RKO (cell line): ENCODE measurements around the gene MLF1.

Source experiments
- DNase-seq: peaks from one replicate; pipeline ENCODE4 v3.0.0-alpha.2; 2016; ENCODE audit warnings: low spot score

Gene MLF1

DNA sequence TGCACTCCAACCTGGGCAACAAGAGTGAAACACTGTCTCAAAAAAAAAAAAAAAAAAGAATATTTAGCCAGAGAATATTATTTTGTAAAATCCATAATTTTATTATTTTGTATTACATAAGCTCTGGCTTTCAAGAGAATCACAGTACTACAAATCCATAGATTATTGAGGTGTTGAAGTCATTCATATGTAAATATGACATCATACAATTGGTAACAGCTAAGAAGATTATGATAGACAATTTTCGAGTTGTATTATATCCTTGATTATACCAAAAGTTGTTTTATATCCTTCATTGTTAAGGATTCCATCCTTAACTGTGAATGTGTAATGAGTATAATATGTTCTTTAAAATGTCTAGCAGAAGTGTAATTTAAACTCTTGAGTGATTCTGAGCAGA, 3.7 kb downstream of the MLF1 start:
- no peak for DNase-seq

DNA sequence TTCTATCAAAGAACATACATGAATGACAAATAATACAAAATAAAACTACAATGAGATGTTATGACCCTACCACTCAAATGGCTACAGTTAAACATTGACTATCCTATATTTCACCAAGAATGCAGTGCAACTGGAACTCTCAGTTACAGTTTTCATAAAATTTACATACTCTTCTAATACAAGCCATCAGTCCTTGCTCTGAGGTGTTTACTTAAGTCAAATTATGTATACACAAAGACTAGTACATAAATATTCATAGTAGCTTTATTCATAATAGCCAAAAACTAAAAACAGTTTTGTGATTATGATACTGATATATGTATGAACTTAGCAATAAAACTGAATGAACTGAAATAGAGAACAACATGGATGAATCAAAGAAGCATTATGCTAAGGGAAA, 19.2 kb downstream of the MLF1 start:
- no peak for DNase-seq

DNA sequence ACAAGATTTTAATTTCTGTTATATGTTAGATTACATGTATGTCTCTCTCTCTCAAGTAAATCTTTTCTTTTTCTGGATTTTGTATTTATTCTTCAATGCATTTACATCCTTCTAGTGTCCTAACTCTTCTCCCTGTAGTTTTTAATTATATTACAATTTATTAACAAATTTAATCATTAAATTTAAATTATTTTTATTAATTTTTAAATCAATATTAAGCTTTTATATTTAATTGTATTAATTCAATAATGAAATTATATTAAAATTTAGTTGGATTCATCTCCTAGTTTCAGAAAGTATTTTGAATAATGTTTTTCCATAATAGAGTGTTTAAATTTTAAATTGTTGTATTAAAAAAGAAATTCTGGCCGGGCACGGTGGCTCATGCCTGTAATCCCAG, 29.8 kb downstream of the MLF1 start:
- DNase-seq, result no peak

DNA sequence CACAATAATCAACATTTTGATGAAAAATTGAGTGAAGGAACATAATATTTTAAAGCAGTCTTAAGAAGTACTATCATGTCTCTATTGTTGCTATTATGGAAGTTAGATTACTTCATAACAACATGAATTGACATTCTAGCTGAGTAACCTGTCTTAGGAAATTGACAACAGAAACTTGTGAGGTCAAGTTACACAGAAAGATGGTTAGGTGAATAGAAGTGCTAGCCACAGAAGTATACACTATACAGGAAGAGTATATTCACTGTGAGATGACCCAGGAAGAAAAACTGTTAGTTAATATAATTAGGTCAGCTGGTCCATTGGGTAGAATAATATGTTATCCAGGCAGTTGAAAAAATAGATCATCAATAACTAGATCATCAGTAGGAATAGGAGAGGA, 31.2 kb downstream of the MLF1 start:
- DNase-seq, result no peak

DNA sequence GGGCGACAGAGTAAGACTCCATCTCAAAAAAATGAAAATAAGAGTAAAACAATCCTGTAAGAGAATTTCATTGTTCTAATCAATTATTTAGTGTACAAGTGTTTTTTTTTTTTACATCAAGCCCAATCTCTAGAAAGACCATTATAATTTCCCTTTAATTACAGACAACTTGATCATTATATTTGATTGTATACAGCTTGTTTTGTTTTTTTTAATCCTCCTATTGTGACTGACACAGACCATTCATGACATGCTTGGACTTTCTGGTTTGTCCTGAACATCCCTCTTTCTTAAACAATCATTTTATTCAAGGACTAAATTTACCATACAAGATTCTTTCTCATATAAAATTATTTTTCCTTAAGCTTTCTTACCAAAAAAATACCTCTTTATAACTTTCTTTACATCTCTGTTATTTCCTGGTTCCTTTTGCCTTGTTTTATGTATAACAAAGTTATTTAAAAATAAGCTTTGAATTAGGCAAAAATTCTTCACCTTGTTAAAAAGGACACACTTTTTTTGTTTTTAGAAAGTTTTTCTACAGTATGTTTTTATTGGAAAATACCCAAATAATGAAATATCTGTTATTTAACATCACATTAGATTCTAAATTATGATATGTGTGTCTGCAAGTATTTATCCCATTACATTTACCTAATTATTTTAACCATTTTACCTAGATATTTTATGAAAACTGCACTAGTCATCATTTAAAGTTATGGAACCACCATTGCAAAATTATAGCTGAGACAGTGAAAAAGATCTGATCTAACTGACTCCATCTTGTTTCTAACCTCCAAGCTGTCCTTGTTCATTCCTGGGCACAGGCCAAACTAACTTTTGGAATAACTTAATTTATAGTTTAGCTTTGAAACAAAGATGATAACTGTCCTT, 47.2 kb downstream of the MLF1 start:
- no peak for DNase-seq

DNA sequence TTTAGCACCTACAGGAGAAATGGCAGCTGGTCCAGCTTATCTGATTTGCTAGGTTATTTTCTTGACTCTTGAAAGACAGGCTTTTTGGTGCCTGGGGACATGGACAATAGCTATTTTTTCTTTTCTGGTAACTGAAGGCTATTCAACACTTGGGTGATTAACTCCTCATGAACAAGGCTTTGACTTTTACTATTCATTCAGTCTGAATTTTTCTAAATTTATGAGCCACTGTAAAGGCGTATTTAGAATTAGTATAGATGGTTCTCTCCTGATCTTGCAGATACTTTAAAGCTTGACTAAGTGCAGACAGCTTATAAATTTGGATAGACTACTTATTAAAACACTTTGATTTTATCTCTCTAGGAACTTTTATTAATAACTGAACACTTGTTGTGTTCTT, 54.9 kb downstream of the MLF1 start:
- DNase-seq, result no peak

DNA sequence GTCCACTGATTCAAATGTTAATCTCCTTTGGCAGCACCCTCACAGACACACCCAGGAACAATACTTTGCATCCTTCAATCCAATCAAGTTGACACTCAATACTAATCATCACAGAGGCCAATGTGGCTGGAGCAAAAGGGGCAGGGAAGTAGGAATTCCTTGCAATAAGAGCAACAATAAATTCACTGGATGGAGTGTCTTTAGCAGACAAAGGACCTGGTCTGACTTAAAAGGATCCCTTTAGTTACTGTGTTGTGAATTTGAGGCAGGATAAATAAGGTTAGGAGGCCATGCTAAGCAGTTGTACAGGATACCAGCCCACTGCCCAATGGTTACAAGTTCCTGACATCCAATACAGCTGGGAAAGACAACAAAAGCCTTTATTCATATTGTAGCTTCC, 61.0 kb downstream of the MLF1 start:
- DNase-seq, result no peak

DNA sequence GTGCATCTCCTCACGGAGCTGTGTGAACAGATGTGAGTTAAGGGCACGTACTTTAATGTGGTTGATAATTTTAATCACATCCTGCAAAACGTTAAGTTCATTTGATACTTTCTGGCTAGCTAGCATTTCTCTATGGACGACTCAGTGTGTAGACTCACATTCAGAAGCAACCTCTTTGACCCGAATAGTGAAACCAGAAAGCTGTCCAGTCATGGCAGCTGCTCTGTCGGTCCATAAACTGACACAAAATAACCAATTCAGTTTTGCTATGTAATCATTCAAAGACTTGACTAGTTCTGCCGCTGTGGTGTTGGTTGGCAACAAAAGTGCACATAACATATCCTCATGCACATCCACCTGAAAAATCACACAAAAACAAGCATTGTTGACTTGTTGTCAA, 69.7 kb downstream of the MLF1 start:
- no peak for DNase-seq

DNA sequence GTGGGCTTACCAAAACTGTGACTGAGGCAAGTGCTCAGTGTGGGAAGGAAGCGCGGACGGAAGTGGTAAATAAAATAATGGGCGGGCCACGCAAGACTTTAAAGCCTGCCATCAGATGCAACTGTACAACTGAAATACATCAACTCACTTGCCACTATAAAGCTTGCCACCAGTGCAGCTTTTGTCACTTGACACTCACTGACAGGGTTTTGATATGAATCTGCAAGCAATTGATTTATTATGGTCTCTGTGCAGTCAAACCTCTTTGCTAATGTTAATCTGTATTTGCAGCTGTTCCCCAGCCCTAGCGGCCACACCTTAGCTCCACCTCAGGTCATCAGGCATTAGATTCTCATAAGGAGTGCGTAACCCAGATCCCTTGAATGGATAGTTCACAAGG, 71.0 kb downstream of the MLF1 start:
- DNase-seq, result no peak

DNA sequence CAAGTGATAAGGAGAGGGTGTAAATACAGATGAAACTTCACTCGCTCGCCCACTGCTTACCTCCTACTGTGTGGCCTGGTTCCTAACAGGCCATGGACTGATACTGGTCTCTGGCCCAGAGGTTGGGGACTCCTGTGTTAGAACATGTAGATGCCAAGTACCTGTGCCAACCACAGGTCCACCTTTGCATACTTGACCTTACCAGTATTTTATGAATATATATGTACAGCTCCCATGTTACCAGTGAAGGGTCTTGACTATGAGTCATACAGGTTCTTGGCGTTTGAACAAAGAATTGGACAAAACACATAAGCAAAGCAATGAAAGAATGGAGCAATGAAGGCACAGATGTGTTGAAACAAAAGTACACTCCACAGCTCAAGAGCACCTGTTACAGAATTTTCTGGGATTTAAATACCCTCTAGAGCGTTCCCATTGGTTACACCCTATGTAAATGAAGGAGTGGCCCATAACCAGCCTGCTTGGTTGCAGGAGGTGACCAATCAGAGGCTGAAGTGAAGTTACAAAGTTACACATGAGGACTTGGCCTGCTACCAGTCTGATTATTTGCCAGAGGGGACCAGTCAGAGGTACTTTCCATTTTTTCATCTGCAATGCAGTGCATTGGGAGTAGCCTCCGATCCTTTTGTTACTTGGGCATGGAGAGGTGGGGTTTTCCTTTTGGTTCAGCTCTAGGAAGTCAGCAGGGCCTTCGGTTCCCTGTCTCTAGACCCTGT, 71.6 kb downstream of the MLF1 start:
- no peak for DNase-seq

DNA sequence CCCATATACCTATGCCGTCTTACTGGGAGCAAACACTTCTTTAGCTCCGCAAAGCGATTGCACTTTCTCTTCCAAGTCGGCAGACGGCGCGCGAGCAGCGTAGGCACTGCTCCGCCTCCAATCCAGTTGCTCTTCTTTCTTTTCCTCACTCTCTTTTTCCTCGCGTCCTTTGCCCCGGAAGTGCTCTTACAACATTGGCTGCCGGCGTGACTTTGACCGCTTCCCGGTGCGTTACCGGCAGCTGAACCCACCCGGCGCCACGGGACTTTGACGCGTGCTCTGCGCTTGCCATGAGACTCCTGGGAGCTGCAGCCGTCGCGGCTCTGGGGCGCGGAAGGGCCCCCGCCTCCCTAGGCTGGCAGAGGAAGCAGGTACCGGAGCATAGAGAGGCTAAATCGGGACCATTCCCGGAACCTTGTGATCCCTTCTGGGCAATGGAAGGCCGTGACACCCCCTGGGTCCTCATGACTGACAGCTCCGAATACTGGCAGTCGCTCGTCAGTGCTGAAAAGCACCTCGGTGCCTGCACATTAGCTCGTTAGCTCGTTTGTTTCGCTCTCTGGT, 73.4 kb downstream of the MLF1 start, which contains the start of gene GFM1:
GFM1 (plus strand) TSS at position 183 of the 564 bp plus-strand sequence; CDS start at position 291, 108 bp downstream.
- DNase-seq, result peak; percentile 98

DNA sequence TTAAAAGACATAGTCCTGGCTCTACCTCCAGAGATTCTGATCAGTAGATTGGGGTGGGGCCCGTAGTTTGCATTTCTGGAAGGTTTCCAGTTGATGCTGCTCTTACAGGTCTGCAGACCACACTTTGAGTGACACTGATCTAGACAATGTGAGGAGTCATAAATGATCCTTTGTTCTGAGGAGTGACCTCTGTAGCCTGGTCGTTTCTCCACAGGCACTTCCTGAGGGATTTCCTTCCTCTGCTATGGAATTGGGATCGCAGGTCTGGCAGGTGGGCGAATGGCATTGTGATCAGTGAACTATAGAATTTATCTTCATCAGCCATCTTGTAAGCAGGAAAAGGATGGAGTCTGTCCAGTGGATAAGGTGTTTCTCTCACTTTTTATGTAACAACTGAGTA, 78.8 kb downstream of the MLF1 start:
- DNase-seq, result no peak

DNA sequence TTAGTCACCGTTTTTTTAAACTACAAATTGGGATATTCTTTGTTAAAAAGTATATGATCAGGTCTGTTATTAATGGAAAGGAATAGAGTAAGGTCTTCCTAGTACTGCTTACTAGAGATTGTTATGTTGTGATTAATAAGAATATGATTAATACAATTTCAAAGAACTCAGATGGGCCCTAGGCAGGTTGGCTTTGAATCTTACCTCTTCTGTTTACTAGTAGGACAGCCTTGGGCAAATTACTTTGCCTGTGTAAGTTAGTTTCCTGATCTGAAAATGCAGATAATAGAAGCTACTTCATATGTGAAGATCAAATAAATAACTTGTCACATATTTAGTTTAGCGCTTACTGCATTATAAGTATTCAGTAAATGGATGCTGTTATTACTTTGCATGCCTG, 80.2 kb downstream of the MLF1 start:
- DNase-seq, result no peak

DNA sequence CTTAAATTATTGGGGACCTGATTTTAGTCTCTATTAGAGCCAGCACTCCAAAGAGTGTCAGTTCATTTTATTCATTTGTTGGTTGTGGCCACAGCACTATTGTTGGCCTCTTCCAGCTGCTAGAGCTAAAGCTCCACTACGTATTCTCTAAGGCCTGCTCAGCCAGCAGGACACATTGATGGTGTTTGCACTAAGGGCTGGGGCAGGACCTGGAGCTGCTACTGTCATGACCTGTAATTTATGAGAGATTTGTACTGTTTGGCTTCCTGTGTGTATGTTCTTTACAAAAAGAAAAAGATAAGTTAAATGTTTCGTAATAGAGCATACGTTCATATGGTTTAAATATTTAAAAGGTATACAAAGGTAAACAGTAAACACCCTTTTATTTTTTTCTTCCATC, 81.5 kb downstream of the MLF1 start:
- DNase-seq, result no peak
